ENCODE results near the gene HOXD10.

GRCh38 chr2:176164201-176164600 lies 47.6 kb downstream of the HOXD10 start:
- TF ChIP-seq CTCF (IDR thresholded peaks at IDR 0.05) (no peak), POLR2A (IDR thresholded peaks at IDR 0.05) (no peak), POLR2AphosphoS5 (IDR thresholded peaks at IDR 0.05) (no peak), EP300 (IDR thresholded peaks at IDR 0.05) (no peak)

All from suprapubic skin (tissue), 4 donors.